Cardiac muscle cell (in vitro differentiated cells and primary cell): Measurements from ENCODE around the gene ALDH5A1. TPM values are rescaled to one million over a fixed set of nuclear protein-coding genes. Genes with fewer than 3 reads are reported as not detected.

Experiments used
- DNase-seq, 2 donors: peaks; one replicate each; pipeline versions ENCODE4 v3.0.0 to v3.0.0-alpha.2; 2010 to 2017; ENCODE audit warnings: low read depth in 1 of 2, low spot score in 1 of 2
- H3K27ac ChIP-seq: fragments of 200-600 bp; sonication (generic); 2 replicates; pipeline ENCODE4 v1.5.1; 2016
- H3K27me3 ChIP-seq: fragments of 200-600 bp; sonication (generic); 2 replicates; pipeline ENCODE4 v1.6.0; 2016; ENCODE audit warnings: control low read depth
- H3K36me3 ChIP-seq: fragments of 200-600 bp; sonication (generic); 2 replicates; pipeline ENCODE4 v1.5.1; 2016; ENCODE audit warnings: control low read depth
- H3K4me1 ChIP-seq: fragments of 200-600 bp; sonication (generic); 2 replicates; pipeline ENCODE4 v1.8.1; 2017; ENCODE audit warnings: low read depth, mild to moderate bottlenecking, mixed run types
- H3K4me3 ChIP-seq: fragments of 200-600 bp; sonication (generic); 2 replicates; pipeline ENCODE4 v1.5.1; 2016; ENCODE audit warnings: mild to moderate bottlenecking
- H3K9me3 ChIP-seq: fragments of 200-600 bp; sonication (generic); 2 replicates; pipeline ENCODE4 v1.5.1; 2017; ENCODE audit warnings: low read depth, mild to moderate bottlenecking, control low read depth
- CTCF ChIP-seq: IDR thresholded peaks from 2 replicates; pipeline ENCODE4 v1.5.1; 2012; ENCODE audit warnings: low read depth, mild to moderate bottlenecking, low read length
- polyA plus RNA-seq: library from polyadenylated mRNA; unstranded; fragments of >200 nt; fragmentation: Nextera tagmentation; extraction: Ambion mirVana; gene quantifications from 2 replicates; pipeline ENCODE4 v1.2.1, GENCODE V29; 2016
- total RNA-seq: library from RNA; depleted of rRNA; stranded (reverse); fragments of >200 nt; gene quantifications from 2 replicates; pipeline ENCODE4 v1.2.3, GENCODE V29; 2016

ALDH5A1 gene
- total and polyA plus RNA-seq, 2 experiments from 2014 or later = 10.4 to 15.0 TPM

- H3K36me3 ChIP-seq = peaks cover 6% of the 10 kb centered on the region
- TF ChIP-seq CTCF = no peak
- H3K27ac ChIP-seq = no peak overlapping the region
- H3K4me1 ChIP-seq = peaks cover 3% of the 10 kb centered on the region
- no peak for DNase-seq
- H3K9me3 ChIP-seq = no peaks in the 10 kb centered on the region
- H3K4me3 ChIP-seq = no peak overlapping the region
- H3K27me3 ChIP-seq = no peaks in the 10 kb centered on the region
Measured at GRCh38 chr6:24517659-24518543, 23.1 kb downstream of the ALDH5A1 start.

- no peaks in the 10 kb centered on the region for H3K27me3 ChIP-seq
- no peak overlapping the region for H3K4me3 ChIP-seq
- peak; percentile 86 for TF ChIP-seq CTCF
- H3K9me3 ChIP-seq = no peaks in the 10 kb centered on the region
- no peak overlapping the region for H3K27ac ChIP-seq
- DNase-seq = peak; percentile 46 to 63
- peaks cover under 1% of the 10 kb centered on the region for H3K36me3 ChIP-seq
- peaks cover 3% of the 10 kb centered on the region for H3K4me1 ChIP-seq
Measured at GRCh38 chr6:24520929-24521546, 26.3 kb downstream of the ALDH5A1 start.

- Histone ChIP-seq H3K9me3 (no peaks in the 10 kb centered on the region), H3K27ac (no peak overlapping the region), H3K36me3 (no peaks in the 10 kb centered on the region), H3K4me1 (peaks cover 3% of the 10 kb centered on the region), H3K27me3 (no peaks in the 10 kb centered on the region), H3K4me3 (no peak overlapping the region)
- DNase-seq = peak in 1 of 2 donors; percentile 36
- TF ChIP-seq CTCF = no peak
Measured at GRCh38 chr6:24522228-24523176, 27.7 kb downstream of the ALDH5A1 start.

- H3K36me3 ChIP-seq = no peaks in the 10 kb centered on the region
- no peaks in the 10 kb centered on the region for H3K9me3 ChIP-seq
- no peaks in the 10 kb centered on the region for H3K27me3 ChIP-seq
- no peak for TF ChIP-seq CTCF
- H3K4me1 ChIP-seq = peaks cover 3% of the 10 kb centered on the region
- no peak overlapping the region for H3K4me3 ChIP-seq
- no peak for DNase-seq
- no peak overlapping the region for H3K27ac ChIP-seq
Measured at GRCh38 chr6:24524329-24524728, 29.6 kb downstream of the ALDH5A1 start.

GRCh38 chr6:24524805-24525204, 30.0 kb downstream of the ALDH5A1 start:
- Histone ChIP-seq H3K4me1 (peaks cover 3% of the 10 kb centered on the region), H3K9me3 (no peaks in the 10 kb centered on the region), H3K27ac (no peak overlapping the region), H3K4me3 (no peak overlapping the region), H3K36me3 (no peaks in the 10 kb centered on the region), H3K27me3 (no peaks in the 10 kb centered on the region)
- TF ChIP-seq CTCF = peak; percentile 56
- DNase-seq = peak; percentile 58 to 71
